Measurements from ENCODE around the gene KNOP1.

Gene KNOP1

GRCh38 chr16:19660432-19660831, 57.6 kb downstream of the KNOP1 start:
- no peak overlapping the region for H3K4me2 ChIP-seq (ENCODE audit: low read depth, low read length, poor library complexity, severe bottlenecking)
- H2AFZ ChIP-seq (ENCODE audit: low read length), result no peak overlapping the region
- no peaks in the 10 kb centered on the region for H3K9me2 ChIP-seq (replicated peaks; ENCODE audit: low read depth, low read length)
- H3K27me3 ChIP-seq (ENCODE audit: insufficient read depth, low read length, poor library complexity, severe bottlenecking), result no peaks in the 10 kb centered on the region
- no peaks in the 10 kb centered on the region for H3F3A ChIP-seq (ENCODE audit: low read depth)
- no peak overlapping the region for H3K4me3 ChIP-seq (ENCODE audit: low read length, poor library complexity, severe bottlenecking)
- H3K79me2 ChIP-seq (ENCODE audit: insufficient read depth, low read length), result no peaks in the 10 kb centered on the region
- H3K9ac ChIP-seq (ENCODE audit: low read depth, low read length, poor library complexity, severe bottlenecking), result no peak overlapping the region
- no peaks in the 10 kb centered on the region for H3K36me3 ChIP-seq (ENCODE audit: insufficient read depth, low read length)
- TF ChIP-seq EZH2phosphoT487 (IDR thresholded peaks at IDR 0.05; ENCODE audit: borderline replicate concordance) (no peak), CTCF (conservative IDR thresholded peaks at IDR 0.05; ENCODE audit: low read length) (no peak)
- no peaks in the 10 kb centered on the region for H4K20me1 ChIP-seq (ENCODE audit: insufficient read depth, low read length, poor library complexity, severe bottlenecking)
- H3K4me1 ChIP-seq (ENCODE audit: insufficient read depth, low read length, poor library complexity, severe bottlenecking), result no peaks in the 10 kb centered on the region
- H3K9me3 ChIP-seq (ENCODE audit: insufficient read depth, low read depth, low read length), result no peaks in the 10 kb centered on the region

- Histone ChIP-seq H3F3A (ENCODE audit: low read depth) (no peaks in the 10 kb centered on the region), H3K79me2 (ENCODE audit: insufficient read depth, low read length) (no peaks in the 10 kb centered on the region), H3K36me3 (ENCODE audit: insufficient read depth, low read length) (no peaks in the 10 kb centered on the region), H3K4me1 (ENCODE audit: insufficient read depth, low read length, poor library complexity, severe bottlenecking) (no peaks in the 10 kb centered on the region), H3K9me3 (ENCODE audit: insufficient read depth, low read depth, low read length) (no peaks in the 10 kb centered on the region), H3K27me3 (ENCODE audit: insufficient read depth, low read length, poor library complexity, severe bottlenecking) (no peaks in the 10 kb centered on the region), H3K9ac (ENCODE audit: low read depth, low read length, poor library complexity, severe bottlenecking) (no peak overlapping the region), H4K20me1 (ENCODE audit: insufficient read depth, low read length, poor library complexity, severe bottlenecking) (no peaks in the 10 kb centered on the region), H3K4me3 (ENCODE audit: low read length, poor library complexity, severe bottlenecking) (no peak overlapping the region), H3K4me2 (ENCODE audit: low read depth, low read length, poor library complexity, severe bottlenecking) (no peak overlapping the region), H2AFZ (ENCODE audit: low read length) (no peak overlapping the region), H3K9me2 (replicated peaks; ENCODE audit: low read depth, low read length) (no peaks in the 10 kb centered on the region)
- TF ChIP-seq EZH2phosphoT487 (IDR thresholded peaks at IDR 0.05; ENCODE audit: borderline replicate concordance) (no peak), CTCF (conservative IDR thresholded peaks at IDR 0.05; ENCODE audit: low read length) (no peak)
These were observed 58.5 kb downstream of the KNOP1 start for GRCh38 chr16:19659554-19659953.

GRCh38 chr16:19657831-19658230, 60.2 kb downstream of the KNOP1 start:
- Histone ChIP-seq H3K4me3 (ENCODE audit: low read length, poor library complexity, severe bottlenecking) (no peak overlapping the region), H2AFZ (ENCODE audit: low read length) (no peak overlapping the region), H4K20me1 (ENCODE audit: insufficient read depth, low read length, poor library complexity, severe bottlenecking) (no peaks in the 10 kb centered on the region), H3K27me3 (ENCODE audit: insufficient read depth, low read length, poor library complexity, severe bottlenecking) (no peaks in the 10 kb centered on the region), H3K36me3 (ENCODE audit: insufficient read depth, low read length) (no peaks in the 10 kb centered on the region), H3K79me2 (ENCODE audit: insufficient read depth, low read length) (no peaks in the 10 kb centered on the region), H3K9me2 (replicated peaks; ENCODE audit: low read depth, low read length) (no peaks in the 10 kb centered on the region), H3K4me2 (ENCODE audit: low read depth, low read length, poor library complexity, severe bottlenecking) (no peak overlapping the region), H3K9me3 (ENCODE audit: insufficient read depth, low read depth, low read length) (no peaks in the 10 kb centered on the region), H3K9ac (ENCODE audit: low read depth, low read length, poor library complexity, severe bottlenecking) (no peak overlapping the region), H3K4me1 (ENCODE audit: insufficient read depth, low read length, poor library complexity, severe bottlenecking) (no peaks in the 10 kb centered on the region), H3F3A (ENCODE audit: low read depth) (no peaks in the 10 kb centered on the region)
- no peak for TF ChIP-seq EZH2phosphoT487 (IDR thresholded peaks at IDR 0.05; ENCODE audit: borderline replicate concordance)
- no peak for TF ChIP-seq CTCF (conservative IDR thresholded peaks at IDR 0.05; ENCODE audit: low read length)
